ENCODE data around the gene PFDN5. TPM values are rescaled to one million over a fixed set of nuclear protein-coding genes. Genes with fewer than 3 reads are reported as not detected.
"Not testable (repeated sequence)": the region's sequence is repeated elsewhere in the genome, so short reads cannot be mapped to it uniquely, and the experiment has no call there.

PFDN5 gene
- total RNA-seq, 1 experiment from 2014 or later, result 519 TPM

- Histone ChIP-seq H3K4me3 (ENCODE audit: low read length) (no peak overlapping the region), H3K9me2 (replicated peaks; ENCODE audit: low read length) (no peaks in the 10 kb centered on the region), H3K9ac (ENCODE audit: low read length) (peak overlapping the region; percentile 67), H3K36me3 (ENCODE audit: low read depth, low read length) (peaks cover 32% of the 10 kb centered on the region), H3K9me3 (ENCODE audit: low read length) (no peaks in the 10 kb centered on the region), H3K4me2 (ENCODE audit: low read length) (peak overlapping the region; percentile 34), H3K4me1 (ENCODE audit: insufficient read depth, low read length) (peaks cover 33% of the 10 kb centered on the region), H2AFZ (ENCODE audit: low read length) (no peak overlapping the region), H3F3A (ENCODE audit: low read length, unreplicated experiment) (no peaks in the 10 kb centered on the region), H3K27me3 (ENCODE audit: low read length) (no peaks in the 10 kb centered on the region), H4K20me1 (ENCODE audit: low read length) (no peaks in the 10 kb centered on the region), H3K27ac (ENCODE audit: low read length) (peak overlapping the region; percentile 89), H3K79me2 (ENCODE audit: low read length) (peaks cover 3% of the 10 kb centered on the region)
- ChIA-PET CTCF (interaction anchor here (0.6 to 1.9 kb wide), 2 partner anchors 31 to 47 kb away, joined by 3 to 7 read pairs; partner anchors contain the start of gene AAAS), POLR2A (ENCODE audit: unreplicated experiment) (no interaction called here)
- no peak for DNase-seq
- no peak for TF ChIP-seq EZH2phosphoT487 (IDR thresholded peaks at IDR 0.05; ENCODE audit: borderline replicate concordance, low read length)
- TF ChIP-seq EZH2 (IDR thresholded peaks at IDR 0.05; ENCODE audit: low read length, unreplicated experiment), result no peak
- intact Hi-C loops (cut with micrococcal nuclease), result no loop called here
- ATAC-seq, result no peak
- BruUV-seq (replicated peaks), result no TSS peak
Observed at GRCh38 chr12:53290661-53291060, 4.7 kb upstream of the PFDN5 start.

- no TSS peak for BruUV-seq (replicated peaks)
- no peaks in the 10 kb centered on the region for H3K27me3 ChIP-seq (ENCODE audit: low read length)
- peaks cover 21% of the 10 kb centered on the region for H3K79me2 ChIP-seq (ENCODE audit: low read length)
- peaks cover under 1% of the 10 kb centered on the region for H3F3A ChIP-seq (ENCODE audit: low read length, unreplicated experiment)
- no peaks in the 10 kb centered on the region for H4K20me1 ChIP-seq (ENCODE audit: low read length)
- CTCF ChIA-PET, result no interaction called here
- ATAC-seq, result no peak
- no peak overlapping the region for H3K9ac ChIP-seq (ENCODE audit: low read length)
- no peaks in the 10 kb centered on the region for H3K9me3 ChIP-seq (ENCODE audit: low read length)
- no peak overlapping the region for H3K27ac ChIP-seq (ENCODE audit: low read length)
- no peaks in the 10 kb centered on the region for H3K9me2 ChIP-seq (replicated peaks; ENCODE audit: low read length)
- H3K36me3 ChIP-seq (ENCODE audit: low read depth, low read length), result peaks cover 32% of the 10 kb centered on the region
- peaks cover 45% of the 10 kb centered on the region for H3K4me1 ChIP-seq (ENCODE audit: insufficient read depth, low read length)
- no peak overlapping the region for H3K4me2 ChIP-seq (ENCODE audit: low read length)
- H3K4me3 ChIP-seq (ENCODE audit: low read length), result no peak overlapping the region
- no peak overlapping the region for H2AFZ ChIP-seq (ENCODE audit: low read length)
- TF ChIP-seq EZH2phosphoT487 (IDR thresholded peaks at IDR 0.05; ENCODE audit: borderline replicate concordance, low read length) (no peak), EZH2 (IDR thresholded peaks at IDR 0.05; ENCODE audit: low read length, unreplicated experiment) (no peak), CTCF (conservative IDR thresholded peaks at IDR 0.05; ENCODE audit: low read depth, low read length) (no peak)
- intact Hi-C loops (cut with micrococcal nuclease), result no loop called here
- POLR2A ChIA-PET (ENCODE audit: unreplicated experiment), result no interaction called here
- no peak for DNase-seq
Observed at GRCh38 chr12:53292426-53292825, 2.9 kb upstream of the PFDN5 start.

GRCh38 chr12:53295891-53296219 lies 513 bp downstream of the PFDN5 start:
- TSS peak; percentile 59 for BruUV-seq (replicated peaks)
- Histone ChIP-seq H3K4me1 (ENCODE audit: insufficient read depth, low read length) (peaks cover 44% of the 10 kb centered on the region), H3K9ac (ENCODE audit: low read length) (peak overlapping the region; percentile 94), H3F3A (ENCODE audit: low read length, unreplicated experiment) (peaks cover 9% of the 10 kb centered on the region), H2AFZ (ENCODE audit: low read length) (peak overlapping the region; percentile 89), H3K9me3 (ENCODE audit: low read length) (no peaks in the 10 kb centered on the region), H3K4me2 (ENCODE audit: low read length) (peak overlapping the region; percentile 90), H3K79me2 (ENCODE audit: low read length) (peaks cover 40% of the 10 kb centered on the region), H3K9me2 (replicated peaks; ENCODE audit: low read length) (no peaks in the 10 kb centered on the region), H3K27me3 (ENCODE audit: low read length) (no peaks in the 10 kb centered on the region), H3K4me3 (ENCODE audit: low read length) (peak overlapping the region; percentile 96), H4K20me1 (ENCODE audit: low read length) (no peaks in the 10 kb centered on the region), H3K36me3 (ENCODE audit: low read depth, low read length) (peaks cover 25% of the 10 kb centered on the region), H3K27ac (ENCODE audit: low read length) (peak overlapping the region; percentile 56)
- no peak for TF ChIP-seq EZH2phosphoT487 (IDR thresholded peaks at IDR 0.05; ENCODE audit: borderline replicate concordance, low read length)
- no peak for TF ChIP-seq EZH2 (IDR thresholded peaks at IDR 0.05; ENCODE audit: low read length, unreplicated experiment)
- no peak for TF ChIP-seq CTCF (conservative IDR thresholded peaks at IDR 0.05; ENCODE audit: low read depth, low read length)
- POLR2A ChIA-PET (ENCODE audit: unreplicated experiment), result interaction anchor here (1.3 kb wide), 1 partner anchor 25 kb away, joined by 14 read pairs; the partner anchor contains the start of gene AAAS
- ATAC-seq (no peak), DNase-seq (no peak)
- CTCF ChIA-PET, result interaction anchor here (0.6 to 1.0 kb wide), 3 partner anchors 26 to 129 kb away, joined by 3 to 6 read pairs (median 4); partner anchors contain the start of gene AAAS
- intact Hi-C loops (cut with micrococcal nuclease), result loop anchor here (1.0 to 2.0 kb wide), 2 partner anchors 25 to 75 kb away; partner anchors contain the start of gene AAAS

- H3K9me3 ChIP-seq (ENCODE audit: low read length); POLR2A ChIA-PET (ENCODE audit: unreplicated experiment); H3F3A ChIP-seq (ENCODE audit: low read length, unreplicated experiment); ATAC-seq; DNase-seq; H4K20me1 ChIP-seq (ENCODE audit: low read length); H2AFZ ChIP-seq (ENCODE audit: low read length); intact Hi-C loops (cut with micrococcal nuclease); H3K9me2 ChIP-seq (replicated peaks; ENCODE audit: low read length); H3K27me3 ChIP-seq (ENCODE audit: low read length); BruUV-seq (replicated peaks): not testable (repeated sequence)
- H3K36me3 ChIP-seq (ENCODE audit: low read depth, low read length), result peaks cover 21% of the 10 kb centered on the region
- peak overlapping the region; percentile 96 for H3K4me3 ChIP-seq (ENCODE audit: low read length)
- peak overlapping the region; percentile 90 for H3K4me2 ChIP-seq (ENCODE audit: low read length)
- CTCF ChIA-PET, result interaction anchor here (0.6 kb wide), 1 partner anchor 24 kb away, joined by 3 read pairs; the partner anchor contains the start of gene AAAS
- peak overlapping the region; percentile 91; the same call in 1 of the 2 replicates for H3K9ac ChIP-seq (ENCODE audit: low read length)
- peak overlapping the region; percentile 98 for H3K27ac ChIP-seq (ENCODE audit: low read length)
- peaks cover 52% of the 10 kb centered on the region for H3K79me2 ChIP-seq (ENCODE audit: low read length)
- peaks cover 49% of the 10 kb centered on the region for H3K4me1 ChIP-seq (ENCODE audit: insufficient read depth, low read length)
Observed at GRCh38 chr12:53297106-53297505, 1.8 kb downstream of the PFDN5 start.

Measured in PC-3 (cell line).